HEK293 (cell line): Measurements from ENCODE around the gene RNPS1.

Experiments
- GLI4 ChIP-seq: fragments of 450-650 bp; formaldehyde crosslinking; IDR thresholded peaks from 2 replicates; pipeline ENCODE4 v1.5.1; 2016; ENCODE audit warnings: missing biosample characterization, missing genetic modification characterization
- IKZF3 ChIP-seq: fragments of 450-650 bp; IDR thresholded peaks from 2 replicates; pipeline ENCODE4 v1.5.0; 2018; ENCODE audit warnings: missing biosample characterization, mild to moderate bottlenecking, missing genetic modification characterization, moderate library complexity
- ZFP41 ChIP-seq: fragments of 450-650 bp; formaldehyde crosslinking; IDR thresholded peaks from 2 replicates; pipeline ENCODE4 v1.5.1; 2016; ENCODE audit warnings: missing biosample characterization, missing genetic modification characterization, borderline replicate concordance
- ZNF133 ChIP-seq: fragments of 450-650 bp; formaldehyde crosslinking; IDR thresholded peaks from 2 replicates; pipeline ENCODE4 v1.5.1; 2016; ENCODE audit warnings: missing biosample characterization, missing genetic modification characterization
- ZNF391 ChIP-seq: fragments of 450-650 bp; formaldehyde crosslinking; IDR thresholded peaks from 2 replicates; pipeline ENCODE4 v1.5.1; 2016; ENCODE audit warnings: low read depth, missing biosample characterization, missing genetic modification characterization, borderline replicate concordance
- ZNF654 ChIP-seq: fragments of 450-650 bp; formaldehyde crosslinking; IDR thresholded peaks from 2 replicates; pipeline ENCODE4 v1.5.1; 2016; ENCODE audit warnings: low read depth, missing biosample characterization, missing genetic modification characterization
- ZNF707 ChIP-seq: fragments of 450-650 bp; formaldehyde crosslinking; IDR thresholded peaks from 2 replicates; pipeline ENCODE4 v1.5.1; 2016; ENCODE audit warnings: missing biosample characterization, missing genetic modification characterization
- TF ChIP-seq, protein P1 (sequence below): fragments of 450-650 bp; formaldehyde crosslinking; IDR thresholded peaks from 2 replicates; pipeline ENCODE4 v1.5.1; 2016; ENCODE audit warnings: missing biosample characterization, missing genetic modification characterization
- TF ChIP-seq, protein P2 (sequence below): fragments of 450-650 bp; IDR thresholded peaks from 2 replicates; pipeline ENCODE4 v1.5.1; 2018; ENCODE audit warnings: missing biosample characterization, missing genetic modification characterization

DNA sequence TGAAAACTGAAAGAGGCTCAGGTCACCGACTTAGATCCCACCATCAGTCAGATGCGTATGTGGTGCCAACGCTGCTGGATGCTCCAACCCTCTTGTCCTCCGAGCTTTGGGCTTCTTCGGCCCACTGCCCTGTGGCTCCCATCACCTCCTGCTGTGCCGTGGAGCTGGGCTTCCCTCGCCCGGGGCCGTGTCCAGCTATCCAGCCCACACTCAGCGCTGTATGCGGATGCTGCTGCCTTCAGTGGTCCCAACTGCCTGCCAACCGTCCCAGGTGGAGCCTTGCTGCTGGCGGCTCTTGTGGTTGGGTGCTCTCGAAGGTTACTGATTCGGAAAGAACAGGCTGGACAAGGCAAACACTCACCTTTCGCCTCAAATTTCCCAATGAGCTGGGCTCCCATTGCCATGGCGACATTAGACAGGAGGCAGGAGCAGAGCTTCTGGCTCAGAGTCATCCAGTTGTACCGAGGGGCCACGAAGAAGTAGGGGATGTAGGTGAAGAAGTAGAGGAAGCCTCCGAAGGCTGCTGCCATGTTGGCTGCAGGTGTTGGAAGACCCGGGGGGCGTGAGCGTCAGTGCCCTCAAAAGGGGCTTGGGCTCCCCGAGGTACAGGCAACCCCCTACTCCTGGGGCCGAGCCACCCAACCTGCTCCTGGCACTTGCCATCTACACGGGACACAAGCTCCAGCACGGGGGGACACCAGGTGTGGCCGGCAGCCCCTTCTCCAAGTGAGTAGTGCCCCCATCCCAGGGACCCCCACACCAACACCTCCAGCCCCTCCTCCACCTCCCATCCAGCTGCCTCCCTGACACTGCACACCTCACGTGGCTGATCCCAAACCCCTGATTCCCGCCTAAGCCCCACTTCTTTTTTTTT, 40.4 kb upstream of the RNPS1 start:
- TF ChIP-seq, protein P1, sequence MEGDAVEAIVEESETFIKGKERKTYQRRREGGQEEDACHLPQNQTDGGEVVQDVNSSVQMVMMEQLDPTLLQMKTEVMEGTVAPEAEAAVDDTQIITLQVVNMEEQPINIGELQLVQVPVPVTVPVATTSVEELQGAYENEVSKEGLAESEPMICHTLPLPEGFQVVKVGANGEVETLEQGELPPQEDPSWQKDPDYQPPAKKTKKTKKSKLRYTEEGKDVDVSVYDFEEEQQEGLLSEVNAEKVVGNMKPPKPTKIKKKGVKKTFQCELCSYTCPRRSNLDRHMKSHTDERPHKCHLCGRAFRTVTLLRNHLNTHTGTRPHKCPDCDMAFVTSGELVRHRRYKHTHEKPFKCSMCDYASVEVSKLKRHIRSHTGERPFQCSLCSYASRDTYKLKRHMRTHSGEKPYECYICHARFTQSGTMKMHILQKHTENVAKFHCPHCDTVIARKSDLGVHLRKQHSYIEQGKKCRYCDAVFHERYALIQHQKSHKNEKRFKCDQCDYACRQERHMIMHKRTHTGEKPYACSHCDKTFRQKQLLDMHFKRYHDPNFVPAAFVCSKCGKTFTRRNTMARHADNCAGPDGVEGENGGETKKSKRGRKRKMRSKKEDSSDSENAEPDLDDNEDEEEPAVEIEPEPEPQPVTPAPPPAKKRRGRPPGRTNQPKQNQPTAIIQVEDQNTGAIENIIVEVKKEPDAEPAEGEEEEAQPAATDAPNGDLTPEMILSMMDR (tag by site-specific recombination) = no peak
- TF ChIP-seq ZNF133 (tag by site-specific recombination) = no peak
- TF ChIP-seq GLI4 = no peak
- TF ChIP-seq IKZF3 (tag by site-specific recombination) = no peak
- no peak for TF ChIP-seq ZFP41 (tag by site-specific recombination)
- no peak for TF ChIP-seq ZNF654 (tag by site-specific recombination)
- no peak for TF ChIP-seq ZNF391 (tag by site-specific recombination)
- TF ChIP-seq, protein P2, sequence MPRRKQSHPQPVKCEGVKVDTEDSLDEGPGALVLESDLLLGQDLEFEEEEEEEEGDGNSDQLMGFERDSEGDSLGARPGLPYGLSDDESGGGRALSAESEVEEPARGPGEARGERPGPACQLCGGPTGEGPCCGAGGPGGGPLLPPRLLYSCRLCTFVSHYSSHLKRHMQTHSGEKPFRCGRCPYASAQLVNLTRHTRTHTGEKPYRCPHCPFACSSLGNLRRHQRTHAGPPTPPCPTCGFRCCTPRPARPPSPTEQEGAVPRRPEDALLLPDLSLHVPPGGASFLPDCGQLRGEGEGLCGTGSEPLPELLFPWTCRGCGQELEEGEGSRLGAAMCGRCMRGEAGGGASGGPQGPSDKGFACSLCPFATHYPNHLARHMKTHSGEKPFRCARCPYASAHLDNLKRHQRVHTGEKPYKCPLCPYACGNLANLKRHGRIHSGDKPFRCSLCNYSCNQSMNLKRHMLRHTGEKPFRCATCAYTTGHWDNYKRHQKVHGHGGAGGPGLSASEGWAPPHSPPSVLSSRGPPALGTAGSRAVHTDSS (tag by site-specific recombination) = no peak
- no peak for TF ChIP-seq ZNF707 (tag by site-specific recombination)
